ENCODE measurements around the gene MTIF2.
"Not testable (repeated sequence)": the region's sequence is repeated elsewhere in the genome, so short reads cannot be mapped to it uniquely, and the experiment has no call there.

MTIF2 gene

GRCh38 chr2:55268907-55269644 is at the start of gene MTIF2:
Gene MTIF2 (minus strand): TSS chr2:55269231. CDS start chr2:55263858, 5,373 bp downstream.
- peak within 1 kb of the TSS; percentile 92 for H3K4me3 Mint-ChIP-seq
- H3K4me1 Mint-ChIP-seq: peaks cover 14% of the 10 kb centered on the region
- ATAC-seq (peak; percentile 99), DNase-seq (ENCODE audit: low spot score in 2 of 2) (peak; percentile 77 to 96)
- H3K36me3 Mint-ChIP-seq: peaks cover 38% of the 10 kb centered on the region
- no peaks in the 10 kb centered on the region for H3K9me3 Mint-ChIP-seq
- H3K27ac Mint-ChIP-seq: peak within 1 kb of the TSS; percentile 95

GRCh38 chr2:55314985-55315384 is 46.0 kb upstream of the MTIF2 start:
- DNase-seq (ENCODE audit: low spot score in 2 of 2): no peak
- no peak for ATAC-seq
- Mint-ChIP-seq H3K4me1 (peaks cover 12% of the 10 kb centered on the region), H3K36me3 (no peaks in the 10 kb centered on the region), H3K27ac (no peak overlapping the region), H3K9me3 (no peaks in the 10 kb centered on the region), H3K4me3 (no peak overlapping the region)

GRCh38 chr2:55311444-55311870 is 42.4 kb upstream of the MTIF2 start:
- ATAC-seq: peak; percentile 98
- no peak overlapping the region for H3K4me3 Mint-ChIP-seq
- DNase-seq (ENCODE audit: low spot score in 2 of 2): no peak
- no peak overlapping the region for H3K27ac Mint-ChIP-seq
- no peaks in the 10 kb centered on the region for H3K9me3 Mint-ChIP-seq
- peaks cover 12% of the 10 kb centered on the region for H3K4me1 Mint-ChIP-seq
- H3K36me3 Mint-ChIP-seq: no peaks in the 10 kb centered on the region

- DNase-seq (ENCODE audit: low spot score in 2 of 2): no peak
- no peak for ATAC-seq
- Mint-ChIP-seq H3K4me3 (no peak overlapping the region), H3K4me1 (peaks cover 12% of the 10 kb centered on the region), H3K36me3 (no peaks in the 10 kb centered on the region), H3K9me3 (no peaks in the 10 kb centered on the region), H3K27ac (no peak overlapping the region)
These were observed 40.4 kb upstream of the MTIF2 start for GRCh38 chr2:55309446-55309845.

- Mint-ChIP-seq H3K36me3 (no peaks in the 10 kb centered on the region), H3K4me3 (no peak overlapping the region), H3K27ac (no peak overlapping the region), H3K4me1 (no peaks in the 10 kb centered on the region), H3K9me3 (no peaks in the 10 kb centered on the region)
- DNase-seq (ENCODE audit: low spot score in 2 of 2) (no peak), ATAC-seq (peak; percentile 99)
These were observed 33.2 kb upstream of the MTIF2 start for GRCh38 chr2:55302241-55302640.

- no peak for ATAC-seq
- no peaks in the 10 kb centered on the region for H3K4me1 Mint-ChIP-seq
- no peak overlapping the region for H3K4me3 Mint-ChIP-seq
- H3K27ac Mint-ChIP-seq: no peak overlapping the region
- no peaks in the 10 kb centered on the region for H3K9me3 Mint-ChIP-seq
- no peaks in the 10 kb centered on the region for H3K36me3 Mint-ChIP-seq
- DNase-seq (ENCODE audit: low spot score in 2 of 2): no peak
These were observed 32.2 kb upstream of the MTIF2 start for GRCh38 chr2:55301277-55301676.

GRCh38 chr2:55296393-55296792 is 27.4 kb upstream of the MTIF2 start:
- H3K36me3 Mint-ChIP-seq: no peaks in the 10 kb centered on the region
- ATAC-seq (no peak), DNase-seq (ENCODE audit: low spot score in 2 of 2) (no peak)
- no peak overlapping the region for H3K4me3 Mint-ChIP-seq
- no peaks in the 10 kb centered on the region for H3K4me1 Mint-ChIP-seq
- no peaks in the 10 kb centered on the region for H3K9me3 Mint-ChIP-seq
- H3K27ac Mint-ChIP-seq: no peak overlapping the region

- Mint-ChIP-seq H3K9me3 (no peaks in the 10 kb centered on the region), H3K4me1 (peaks cover 9% of the 10 kb centered on the region), H3K36me3 (no peaks in the 10 kb centered on the region), H3K4me3 (peak overlapping the region; percentile 81), H3K27ac (no peak overlapping the region)
- ATAC-seq (no peak), DNase-seq (ENCODE audit: low spot score in 2 of 2) (no peak)
These were observed 14.1 kb upstream of the MTIF2 start for GRCh38 chr2:55283083-55283482.

- Mint-ChIP-seq H3K27ac (peak overlapping the region; percentile 93), H3K36me3 (no peaks in the 10 kb centered on the region), H3K4me3 (peak overlapping the region; percentile 81), H3K9me3 (no peaks in the 10 kb centered on the region), H3K4me1 (peaks cover 9% of the 10 kb centered on the region)
- ATAC-seq: peak; percentile 100
- peak; percentile 77 to 90 for DNase-seq (ENCODE audit: low spot score in 2 of 2)
These were observed 13.3 kb upstream of the MTIF2 start for GRCh38 chr2:55282110-55282917.

- H3K36me3 Mint-ChIP-seq; H3K9me3 Mint-ChIP-seq; H3K4me1 Mint-ChIP-seq; ATAC-seq; DNase-seq (ENCODE audit: low spot score in 2 of 2): not testable (repeated sequence)
- Mint-ChIP-seq H3K27ac (peak overlapping the region; percentile 93), H3K4me3 (peak overlapping the region; percentile 81)
These were observed 12.0 kb upstream of the MTIF2 start for GRCh38 chr2:55280851-55281546.

GRCh38 chr2:55279859-55280424 is 10.9 kb upstream of the MTIF2 start:
- H3K4me3 Mint-ChIP-seq; H3K4me1 Mint-ChIP-seq; ATAC-seq; H3K27ac Mint-ChIP-seq; H3K36me3 Mint-ChIP-seq; DNase-seq (ENCODE audit: low spot score in 2 of 2); H3K9me3 Mint-ChIP-seq: not testable (repeated sequence)

- not testable (repeated sequence) for H3K9me3 Mint-ChIP-seq; H3K4me1 Mint-ChIP-seq; H3K4me3 Mint-ChIP-seq; H3K36me3 Mint-ChIP-seq; H3K27ac Mint-ChIP-seq; ATAC-seq; DNase-seq (ENCODE audit: low spot score in 2 of 2)
These were observed 10.3 kb upstream of the MTIF2 start for GRCh38 chr2:55279214-55279835.

GRCh38 chr2:55277310-55277709 is 8.3 kb upstream of the MTIF2 start:
- no peaks in the 10 kb centered on the region for H3K36me3 Mint-ChIP-seq
- no peak for DNase-seq (ENCODE audit: low spot score in 2 of 2)
- no peaks in the 10 kb centered on the region for H3K4me1 Mint-ChIP-seq
- no peak overlapping the region for H3K27ac Mint-ChIP-seq
- H3K9me3 Mint-ChIP-seq: no peaks in the 10 kb centered on the region
- H3K4me3 Mint-ChIP-seq: no peak overlapping the region
- ATAC-seq: no peak

- not testable (repeated sequence) for H3K27ac Mint-ChIP-seq; H3K9me3 Mint-ChIP-seq; H3K36me3 Mint-ChIP-seq; ATAC-seq; H3K4me1 Mint-ChIP-seq; DNase-seq (ENCODE audit: low spot score in 2 of 2); H3K4me3 Mint-ChIP-seq
These were observed 5.3 kb upstream of the MTIF2 start for GRCh38 chr2:55274346-55274745.

- DNase-seq (ENCODE audit: low spot score in 2 of 2) (no peak), ATAC-seq (no peak)
- Mint-ChIP-seq H3K27ac (peak overlapping the region; percentile 95), H3K4me1 (peaks cover 14% of the 10 kb centered on the region), H3K9me3 (no peaks in the 10 kb centered on the region), H3K4me3 (peak overlapping the region; percentile 92), H3K36me3 (peaks cover 32% of the 10 kb centered on the region)
These were observed 587 bp upstream of the MTIF2 start for GRCh38 chr2:55269645-55269990.
